HEK293 (cell line): ENCODE measurements around the gene MSMO1.

Experiments
- CTCF ChIA-PET: fragments of 350-600 bp; formaldehyde crosslinking; extraction: SDS; loops from one replicate; lab custom pipeline; 2021; ENCODE audit warnings: antibody characterized with exemption; lab: Yijun Ruan, JAX
- POLR2A ChIA-PET: fragments of 300-600 bp; formaldehyde crosslinking; extraction: SDS; loops from one replicate; lab custom pipeline; 2020; ENCODE audit warnings: antibody characterized with exemption, inconsistent platforms; lab: Yijun Ruan, JAX
- H3K27ac ChIP-seq: fragments of 200-500 bp; sonication (Bioruptor generic); 2 replicates; pipeline ENCODE4 v1.5.1; 2014; ENCODE audit warnings: low read depth, low read length, control low read depth, inconsistent platforms; ENCODE audit errors: extremely low read depth
- H3K36me3 ChIP-seq, 2 experiments: fragments of 200-500 bp in 1 of 2; sonication (Bioruptor generic) in 1 of 2; 1 replicate in 1 of 2; 2 replicates in 1 of 2; pipeline ENCODE4 v1.5.1; 2014 to 2017; ENCODE audit warnings: inconsistent platforms in 2 of 2, low read length in 2 of 2; ENCODE audit not compliant: control insufficient read depth in 2 of 2, insufficient read depth in 1 of 2
- H3K4me1 ChIP-seq: fragments of 200-500 bp; sonication (Bioruptor generic); 2 replicates; pipeline ENCODE4 v1.5.1; 2014; ENCODE audit warnings: mild to moderate bottlenecking, low read length, inconsistent platforms; ENCODE audit not compliant: control insufficient read depth, insufficient read depth
- H3K4me3 ChIP-seq: 2 replicates; pipeline ENCODE4 v1.5.1; 2011; ENCODE audit warnings: low read depth, mild to moderate bottlenecking, control low read depth, low read length, moderate library complexity
- H3K9me3 ChIP-seq: fragments of 200-500 bp; sonication (Bioruptor generic); 2 replicates; pipeline ENCODE4 v1.5.1; 2014; ENCODE audit warnings: low read depth, low read length, inconsistent platforms; ENCODE audit not compliant: control insufficient read depth, insufficient read depth
- AEBP2 ChIP-seq: fragments of 450-650 bp; formaldehyde crosslinking; IDR thresholded peaks from 2 replicates; pipeline ENCODE4 v1.5.1; 2016; ENCODE audit warnings: missing biosample characterization, missing genetic modification characterization, borderline replicate concordance
- EGR2 ChIP-seq: fragments of 450-650 bp; formaldehyde crosslinking; IDR thresholded peaks from 2 replicates; pipeline ENCODE4 v1.5.1; 2016; ENCODE audit warnings: low read depth, missing biosample characterization, missing genetic modification characterization
- HOXC10 ChIP-seq: sonication (generic); formaldehyde crosslinking; IDR thresholded peaks from 2 replicates; pipeline ENCODE4 v1.8.1; 2023; ENCODE audit warnings: mild to moderate bottlenecking, missing genetic modification reagents
- KLF1 ChIP-seq: fragments of 450-650 bp; formaldehyde crosslinking; IDR thresholded peaks from 2 replicates; pipeline ENCODE4 v1.5.1; 2016; ENCODE audit warnings: missing biosample characterization, missing genetic modification characterization
- KLF8 ChIP-seq: fragments of 450-650 bp; formaldehyde crosslinking; IDR thresholded peaks from 2 replicates; pipeline ENCODE4 v1.5.1; 2016; ENCODE audit warnings: missing biosample characterization, missing genetic modification characterization
- MEIS1 ChIP-seq: sonication (generic); formaldehyde crosslinking; IDR thresholded peaks from 2 replicates; pipeline ENCODE4 v1.8.1; 2022; ENCODE audit warnings: missing genetic modification reagents, mild to moderate bottlenecking, borderline replicate concordance
- SETDB1 ChIP-seq: IDR thresholded peaks from one replicate; pipeline ENCODE4 v1.6.1; 2017; ENCODE audit warnings: mild to moderate bottlenecking, low read length, moderate library complexity, mixed read lengths; ENCODE audit not compliant: insufficient read length
- TCF7L2 ChIP-seq: IDR thresholded peaks from 2 replicates; pipeline ENCODE4 v1.6.1; 2011; ENCODE audit warnings: low read depth, mild to moderate bottlenecking, inconsistent platforms, low read length, moderate library complexity, borderline replicate concordance
- ZBTB20 ChIP-seq: fragments of 450-650 bp; formaldehyde crosslinking; IDR thresholded peaks from 2 replicates; pipeline ENCODE4 v1.5.1; 2016; ENCODE audit warnings: missing biosample characterization, missing genetic modification characterization
- ZBTB48 ChIP-seq: fragments of 450-650 bp; formaldehyde crosslinking; IDR thresholded peaks from 2 replicates; pipeline ENCODE4 v1.5.1; 2016; ENCODE audit warnings: missing biosample characterization, missing genetic modification characterization
- ZBTB7A ChIP-seq: fragments of 450-650 bp; formaldehyde crosslinking; IDR thresholded peaks from 2 replicates; pipeline ENCODE4 v1.5.1; 2016; ENCODE audit warnings: low read depth, missing biosample characterization, missing genetic modification characterization
- ZBTB8A ChIP-seq: fragments of 450-650 bp; formaldehyde crosslinking; IDR thresholded peaks from 2 replicates; pipeline ENCODE4 v1.5.1; 2016; ENCODE audit warnings: missing biosample characterization, missing genetic modification characterization
- ZEB2 ChIP-seq: fragments of 450-650 bp; formaldehyde crosslinking; IDR thresholded peaks from 2 replicates; pipeline ENCODE4 v1.5.1; 2016; ENCODE audit warnings: missing biosample characterization, missing genetic modification characterization
- ZFP41 ChIP-seq: fragments of 450-650 bp; formaldehyde crosslinking; IDR thresholded peaks from 2 replicates; pipeline ENCODE4 v1.5.1; 2016; ENCODE audit warnings: missing biosample characterization, missing genetic modification characterization, borderline replicate concordance
- ZNF16 ChIP-seq: fragments of 450-650 bp; formaldehyde crosslinking; IDR thresholded peaks from 2 replicates; pipeline ENCODE4 v1.5.1; 2016; ENCODE audit warnings: low read depth, missing biosample characterization, missing genetic modification characterization
- ZNF2 ChIP-seq: fragments of 450-650 bp; formaldehyde crosslinking; IDR thresholded peaks from 2 replicates; pipeline ENCODE4 v1.5.1; 2016; ENCODE audit warnings: missing biosample characterization, missing genetic modification characterization
- ZNF266 ChIP-seq: fragments of 450-650 bp; formaldehyde crosslinking; IDR thresholded peaks from 2 replicates; pipeline ENCODE4 v1.5.1; 2016; ENCODE audit warnings: missing biosample characterization, missing genetic modification characterization, low read depth
- ZNF366 ChIP-seq: fragments of 450-650 bp; formaldehyde crosslinking; conservative IDR thresholded peaks from 2 replicates; pipeline ENCODE4 v1.5.1; 2016; ENCODE audit warnings: missing biosample characterization, missing genetic modification characterization
- ZNF510 ChIP-seq: fragments of 450-650 bp; formaldehyde crosslinking; IDR thresholded peaks from 2 replicates; pipeline ENCODE4 v1.5.1; 2018; ENCODE audit warnings: mild to moderate bottlenecking, missing genetic modification characterization, missing biosample characterization; ENCODE audit not compliant: insufficient replicate concordance
- ZNF544 ChIP-seq: fragments of 450-650 bp; formaldehyde crosslinking; IDR thresholded peaks from 2 replicates; pipeline ENCODE4 v1.5.0; 2017; ENCODE audit warnings: missing biosample characterization, missing genetic modification characterization
- ZNF549 ChIP-seq: fragments of 450-650 bp; IDR thresholded peaks from 2 replicates; pipeline ENCODE4 v1.5.1; 2018; ENCODE audit warnings: missing biosample characterization, missing genetic modification characterization, mild to moderate bottlenecking, inconsistent platforms, moderate library complexity
- ZNF585B ChIP-seq: fragments of 450-650 bp; formaldehyde crosslinking; IDR thresholded peaks from 2 replicates; pipeline ENCODE4 v1.5.1; 2016; ENCODE audit warnings: missing biosample characterization, missing genetic modification characterization
- ZNF654 ChIP-seq: fragments of 450-650 bp; formaldehyde crosslinking; IDR thresholded peaks from 2 replicates; pipeline ENCODE4 v1.5.1; 2016; ENCODE audit warnings: low read depth, missing biosample characterization, missing genetic modification characterization
- ZNF660 ChIP-seq: fragments of 450-650 bp; IDR thresholded peaks from 2 replicates; pipeline ENCODE4 v1.5.1; 2018; ENCODE audit warnings: missing biosample characterization, mild to moderate bottlenecking, missing genetic modification characterization
- ZNF677 ChIP-seq: fragments of 450-650 bp; IDR thresholded peaks from 2 replicates; pipeline ENCODE4 v1.5.0; 2018; ENCODE audit warnings: missing biosample characterization, mild to moderate bottlenecking, missing genetic modification characterization, moderate library complexity
- ZNF792 ChIP-seq: fragments of 450-650 bp; formaldehyde crosslinking; IDR thresholded peaks from 2 replicates; pipeline ENCODE4 v1.5.1; 2016; ENCODE audit warnings: missing biosample characterization, missing genetic modification characterization
- ZNF843 ChIP-seq: fragments of 450-650 bp; formaldehyde crosslinking; IDR thresholded peaks from 2 replicates; pipeline ENCODE4 v1.5.1; 2016; ENCODE audit warnings: missing biosample characterization, missing genetic modification characterization
- TF ChIP-seq, protein P1 (sequence below): fragments of 450-650 bp; formaldehyde crosslinking; IDR thresholded peaks from 2 replicates; pipeline ENCODE4 v1.5.0; 2017; ENCODE audit warnings: missing biosample characterization, missing genetic modification characterization, borderline replicate concordance
- TF ChIP-seq, protein P2 (sequence below): fragments of 450-650 bp; formaldehyde crosslinking; IDR thresholded peaks from 2 replicates; pipeline ENCODE4 v1.5.1; 2017; ENCODE audit warnings: missing biosample characterization, missing genetic modification characterization

The MSMO1 gene

GRCh38 chr4:165309456-165309855 lies 18.0 kb upstream of the MSMO1 start:
- POLR2A ChIA-PET, result no interaction called here
- no peaks in the 10 kb centered on the region for H3K4me1 ChIP-seq
- no peaks in the 10 kb centered on the region for H3K9me3 ChIP-seq
- TF ChIP-seq ZNF660 (tag by site-specific recombination), result no peak
- no peak for TF ChIP-seq ZBTB48 (tag by site-specific recombination)
- TF ChIP-seq ZNF677 (tag by site-specific recombination), result no peak
- TF ChIP-seq, protein P1, sequence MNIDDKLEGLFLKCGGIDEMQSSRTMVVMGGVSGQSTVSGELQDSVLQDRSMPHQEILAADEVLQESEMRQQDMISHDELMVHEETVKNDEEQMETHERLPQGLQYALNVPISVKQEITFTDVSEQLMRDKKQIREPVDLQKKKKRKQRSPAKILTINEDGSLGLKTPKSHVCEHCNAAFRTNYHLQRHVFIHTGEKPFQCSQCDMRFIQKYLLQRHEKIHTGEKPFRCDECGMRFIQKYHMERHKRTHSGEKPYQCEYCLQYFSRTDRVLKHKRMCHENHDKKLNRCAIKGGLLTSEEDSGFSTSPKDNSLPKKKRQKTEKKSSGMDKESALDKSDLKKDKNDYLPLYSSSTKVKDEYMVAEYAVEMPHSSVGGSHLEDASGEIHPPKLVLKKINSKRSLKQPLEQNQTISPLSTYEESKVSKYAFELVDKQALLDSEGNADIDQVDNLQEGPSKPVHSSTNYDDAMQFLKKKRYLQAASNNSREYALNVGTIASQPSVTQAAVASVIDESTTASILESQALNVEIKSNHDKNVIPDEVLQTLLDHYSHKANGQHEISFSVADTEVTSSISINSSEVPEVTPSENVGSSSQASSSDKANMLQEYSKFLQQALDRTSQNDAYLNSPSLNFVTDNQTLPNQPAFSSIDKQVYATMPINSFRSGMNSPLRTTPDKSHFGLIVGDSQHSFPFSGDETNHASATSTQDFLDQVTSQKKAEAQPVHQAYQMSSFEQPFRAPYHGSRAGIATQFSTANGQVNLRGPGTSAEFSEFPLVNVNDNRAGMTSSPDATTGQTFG (tag by site-specific recombination), result no peak
- TF ChIP-seq EGR2 (tag by site-specific recombination), result no peak
- TF ChIP-seq ZNF549, result no peak
- TF ChIP-seq, protein P2, sequence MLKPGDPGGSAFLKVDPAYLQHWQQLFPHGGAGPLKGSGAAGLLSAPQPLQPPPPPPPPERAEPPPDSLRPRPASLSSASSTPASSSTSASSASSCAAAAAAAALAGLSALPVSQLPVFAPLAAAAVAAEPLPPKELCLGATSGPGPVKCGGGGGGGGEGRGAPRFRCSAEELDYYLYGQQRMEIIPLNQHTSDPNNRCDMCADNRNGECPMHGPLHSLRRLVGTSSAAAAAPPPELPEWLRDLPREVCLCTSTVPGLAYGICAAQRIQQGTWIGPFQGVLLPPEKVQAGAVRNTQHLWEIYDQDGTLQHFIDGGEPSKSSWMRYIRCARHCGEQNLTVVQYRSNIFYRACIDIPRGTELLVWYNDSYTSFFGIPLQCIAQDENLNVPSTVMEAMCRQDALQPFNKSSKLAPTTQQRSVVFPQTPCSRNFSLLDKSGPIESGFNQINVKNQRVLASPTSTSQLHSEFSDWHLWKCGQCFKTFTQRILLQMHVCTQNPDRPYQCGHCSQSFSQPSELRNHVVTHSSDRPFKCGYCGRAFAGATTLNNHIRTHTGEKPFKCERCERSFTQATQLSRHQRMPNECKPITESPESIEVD (tag by site-specific recombination), result no peak
- TF ChIP-seq KLF1, result no peak
- TF ChIP-seq ZNF544, result no peak
- no peak for TF ChIP-seq ZBTB8A (tag by site-specific recombination)
- no peak overlapping the region for H3K4me3 ChIP-seq
- H3K36me3 ChIP-seq, result no peaks in the 10 kb centered on the region
- H3K27ac ChIP-seq, result no peak overlapping the region
- CTCF ChIA-PET, result no interaction called here

- ChIA-PET POLR2A (no interaction called here), CTCF (interaction anchor here (0.6 kb wide), 1 partner anchor 43 kb away, joined by 3 read pairs; no protein-coding TSS in a partner anchor)
- Histone ChIP-seq H3K27ac (no peak overlapping the region), H3K36me3 (no peaks in the 10 kb centered on the region), H3K9me3 (no peaks in the 10 kb centered on the region), H3K4me3 (no peak overlapping the region), H3K4me1 (no peaks in the 10 kb centered on the region)
- no peak for TF ChIP-seq MEIS1 (CRISPR knock-in tag)
- no peak for TF ChIP-seq SETDB1
- no peak for TF ChIP-seq ZEB2 (tag by site-specific recombination)
- no peak for TF ChIP-seq AEBP2
- no peak for TF ChIP-seq TCF7L2
- no peak for TF ChIP-seq ZNF654 (tag by site-specific recombination)
- no peak for TF ChIP-seq ZNF2 (tag by site-specific recombination)
- no peak for TF ChIP-seq ZBTB20 (tag by site-specific recombination)
- TF ChIP-seq KLF8, result no peak
- TF ChIP-seq ZBTB48 (tag by site-specific recombination), result no peak
- TF ChIP-seq ZNF585B (tag by site-specific recombination), result no peak
- TF ChIP-seq ZNF792 (tag by site-specific recombination), result no peak
- no peak for TF ChIP-seq ZBTB7A (tag by site-specific recombination)
- no peak for TF ChIP-seq ZFP41
- no peak for TF ChIP-seq ZNF366 (tag by site-specific recombination)
- no peak for TF ChIP-seq ZNF16 (tag by site-specific recombination)
- TF ChIP-seq HOXC10 (CRISPR knock-in tag), result no peak
- no peak for TF ChIP-seq ZNF843 (tag by site-specific recombination)
- TF ChIP-seq ZNF510 (tag by site-specific recombination), result no peak
- no peak for TF ChIP-seq ZNF266 (tag by site-specific recombination)
Measured at GRCh38 chr4:165312506-165312905, 15.0 kb upstream of the MSMO1 start.
